ENCODE measurements around the gene OSBPL3.

OSBPL3 gene

DNA sequence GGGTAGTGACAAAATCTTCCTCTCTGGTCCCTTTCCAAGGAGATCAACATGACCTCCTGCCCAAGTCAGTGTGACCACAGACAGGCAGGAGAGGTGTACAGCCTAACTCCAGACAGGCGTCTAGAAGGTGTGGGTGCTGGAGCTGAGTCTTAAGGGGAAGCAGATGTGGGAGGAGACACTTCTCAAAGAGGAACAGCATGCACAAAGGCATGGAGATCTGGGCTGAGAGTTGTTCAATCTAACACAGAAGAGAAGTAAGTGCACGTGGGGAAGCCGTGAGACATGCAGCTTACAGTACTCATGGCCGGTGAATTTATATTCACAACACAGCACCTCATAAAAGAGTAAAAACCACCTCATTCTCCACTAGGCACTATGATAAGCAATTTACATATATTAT lies 198.9 kb downstream of the OSBPL3 start:
- TF ChIP-seq, protein P1, sequence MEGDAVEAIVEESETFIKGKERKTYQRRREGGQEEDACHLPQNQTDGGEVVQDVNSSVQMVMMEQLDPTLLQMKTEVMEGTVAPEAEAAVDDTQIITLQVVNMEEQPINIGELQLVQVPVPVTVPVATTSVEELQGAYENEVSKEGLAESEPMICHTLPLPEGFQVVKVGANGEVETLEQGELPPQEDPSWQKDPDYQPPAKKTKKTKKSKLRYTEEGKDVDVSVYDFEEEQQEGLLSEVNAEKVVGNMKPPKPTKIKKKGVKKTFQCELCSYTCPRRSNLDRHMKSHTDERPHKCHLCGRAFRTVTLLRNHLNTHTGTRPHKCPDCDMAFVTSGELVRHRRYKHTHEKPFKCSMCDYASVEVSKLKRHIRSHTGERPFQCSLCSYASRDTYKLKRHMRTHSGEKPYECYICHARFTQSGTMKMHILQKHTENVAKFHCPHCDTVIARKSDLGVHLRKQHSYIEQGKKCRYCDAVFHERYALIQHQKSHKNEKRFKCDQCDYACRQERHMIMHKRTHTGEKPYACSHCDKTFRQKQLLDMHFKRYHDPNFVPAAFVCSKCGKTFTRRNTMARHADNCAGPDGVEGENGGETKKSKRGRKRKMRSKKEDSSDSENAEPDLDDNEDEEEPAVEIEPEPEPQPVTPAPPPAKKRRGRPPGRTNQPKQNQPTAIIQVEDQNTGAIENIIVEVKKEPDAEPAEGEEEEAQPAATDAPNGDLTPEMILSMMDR (IDR thresholded peaks at IDR 0.05; ENCODE audit: control extremely low read depth, extremely low read depth, low read depth, missing control alignments), result no peak

DNA sequence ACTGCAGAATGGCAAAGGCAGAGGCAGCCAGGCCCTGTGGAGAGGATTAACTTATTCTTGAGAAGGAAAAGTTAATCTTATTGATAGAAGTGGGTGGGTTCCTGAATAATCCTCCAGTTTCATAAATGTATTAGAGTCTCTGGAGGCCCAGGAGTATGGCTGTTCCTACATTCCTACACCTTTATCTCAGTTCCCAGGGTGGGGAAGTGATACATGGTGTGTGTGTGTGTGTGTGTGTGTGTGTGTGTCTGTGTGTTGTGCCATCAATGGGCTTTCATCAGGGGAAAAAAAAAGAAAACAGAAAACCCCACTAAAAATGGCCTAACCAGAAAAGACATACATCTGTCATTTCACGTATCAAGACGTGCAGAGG lies 200.7 kb downstream of the OSBPL3 start:
- POLR2A ChIA-PET, result no interaction called here

More for the DNA sequence above, 198.9 kb downstream of the OSBPL3 start:
- CTCF ChIA-PET, result interaction anchor here (0.7 to 1.9 kb wide), 7 partner anchors 9 to 312 kb away, joined by 3 to 6 read pairs (median 3); no protein-coding TSS in a partner anchor
- POLR2A ChIA-PET, result no interaction called here
- no peak for DNase-seq (ENCODE audit: extremely low spot score)

DNA sequence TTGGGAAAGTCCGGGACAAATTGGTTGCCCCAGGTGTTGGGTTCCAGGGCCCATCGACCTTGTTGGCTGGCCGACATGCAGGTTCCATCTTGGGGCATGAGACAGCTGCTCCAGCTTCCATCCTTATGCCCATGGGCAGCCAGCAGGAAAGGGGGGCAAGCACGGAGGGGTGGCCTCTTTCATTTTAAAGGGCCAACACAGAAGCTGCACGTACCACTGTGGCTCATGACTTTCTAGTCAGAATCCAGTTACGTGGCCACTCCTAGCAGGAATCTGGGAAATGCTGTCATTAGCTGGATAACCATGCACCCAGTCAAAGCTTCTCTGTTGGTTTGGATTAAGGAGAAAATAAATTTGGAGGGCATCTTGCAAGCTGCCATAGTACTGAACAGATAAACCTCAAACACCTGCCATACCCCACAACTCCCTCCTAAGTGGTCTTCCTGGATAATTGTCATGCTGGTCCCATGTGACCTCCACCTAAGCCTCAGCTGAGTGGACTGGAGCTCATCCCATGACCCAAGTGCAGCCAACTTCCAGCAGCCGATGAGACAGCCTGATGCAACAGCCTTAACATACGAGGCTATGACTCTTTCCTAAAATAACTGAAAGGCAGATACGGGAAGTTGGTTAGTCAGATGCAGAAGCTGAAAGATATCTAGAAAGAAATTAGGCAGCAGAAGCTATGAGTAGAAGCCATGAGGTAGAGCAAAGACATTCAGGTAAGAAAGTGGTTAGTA lies 201.3 kb downstream of the OSBPL3 start:
- TF ChIP-seq, protein P1 (IDR thresholded peaks at IDR 0.05; ENCODE audit: control extremely low read depth, extremely low read depth, low read depth, missing control alignments), result no peak
- DNase-seq (ENCODE audit: extremely low spot score), result peak; percentile 42
- ChIA-PET CTCF (interaction anchor here (0.8 to 3.3 kb wide), 10 partner anchors 9 to 319 kb away, joined by 3 to 16 read pairs (median 4); no protein-coding TSS in a partner anchor), POLR2A (interaction anchor here (0.6 kb wide), 1 partner anchor 23 kb away, joined by 3 read pairs; no protein-coding TSS in a partner anchor)

More for the DNA sequence above, 200.7 kb downstream of the OSBPL3 start:
- CTCF ChIA-PET, result interaction anchor here (0.8 to 3.3 kb wide), 8 partner anchors 9 to 319 kb away, joined by 3 to 16 read pairs (median 5); no protein-coding TSS in a partner anchor
- TF ChIP-seq, protein P1 (IDR thresholded peaks at IDR 0.05; ENCODE audit: control extremely low read depth, extremely low read depth, low read depth, missing control alignments), result no peak
- DNase-seq (ENCODE audit: extremely low spot score), result no peak

DNA sequence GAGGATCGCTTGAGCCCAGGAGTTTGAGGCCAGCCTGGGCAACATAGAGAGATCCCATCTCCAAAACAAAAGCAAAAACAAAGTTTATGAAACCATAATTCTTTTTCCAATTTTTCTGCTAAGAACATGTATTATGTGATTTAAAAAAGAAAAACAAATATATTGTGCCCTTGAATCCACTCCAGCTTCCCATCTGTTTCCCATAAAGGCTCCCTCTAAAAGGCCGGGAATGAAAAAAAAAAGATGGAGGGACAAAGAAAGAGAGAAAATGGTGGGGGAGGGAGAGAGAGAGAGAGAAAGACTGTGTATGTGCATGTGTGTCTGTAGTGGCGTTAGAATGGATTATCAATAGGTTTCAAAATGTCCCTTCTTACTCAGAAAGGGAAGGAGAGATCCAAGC lies 202.2 kb downstream of the OSBPL3 start:
- TF ChIP-seq, protein P1 (IDR thresholded peaks at IDR 0.05; ENCODE audit: control extremely low read depth, extremely low read depth, low read depth, missing control alignments), result no peak
- no peak for DNase-seq (ENCODE audit: extremely low spot score)
- ChIA-PET POLR2A (no interaction called here), CTCF (interaction anchor here (0.6 to 3.3 kb wide), 13 partner anchors 11 to 320 kb away, joined by 3 to 16 read pairs (median 4); no protein-coding TSS in a partner anchor)

DNA sequence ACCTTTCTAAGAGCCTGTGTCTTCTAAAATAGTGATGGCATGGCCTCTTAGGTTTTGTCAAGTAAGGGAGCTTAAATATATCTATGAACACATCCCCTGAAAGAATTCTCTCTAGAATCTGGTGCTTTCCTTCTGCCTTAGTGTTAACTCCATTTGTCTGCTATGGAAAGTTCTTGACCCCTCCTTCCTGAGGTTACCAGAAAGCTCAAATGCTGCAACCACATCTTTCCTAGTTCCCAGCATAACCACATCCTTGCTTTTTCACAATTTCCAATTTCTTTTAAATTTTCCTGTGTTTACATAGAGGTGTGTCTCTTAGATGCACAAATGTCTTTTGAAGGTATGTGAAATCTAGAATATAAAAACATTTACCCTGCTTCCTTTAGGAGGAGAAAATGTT lies 206.3 kb downstream of the OSBPL3 start:
- TF ChIP-seq, protein P1 (IDR thresholded peaks at IDR 0.05; ENCODE audit: control extremely low read depth, extremely low read depth, low read depth, missing control alignments), result no peak
- POLR2A ChIA-PET, result interaction anchor here (0.7 kb wide), 1 partner anchor 38 kb away, joined by 3 read pairs; no protein-coding TSS in a partner anchor
- CTCF ChIA-PET, result interaction anchor here (1.1 to 3.5 kb wide), 2 partner anchors 39 to 325 kb away, joined by 4 to 17 read pairs; no protein-coding TSS in a partner anchor

DNA sequence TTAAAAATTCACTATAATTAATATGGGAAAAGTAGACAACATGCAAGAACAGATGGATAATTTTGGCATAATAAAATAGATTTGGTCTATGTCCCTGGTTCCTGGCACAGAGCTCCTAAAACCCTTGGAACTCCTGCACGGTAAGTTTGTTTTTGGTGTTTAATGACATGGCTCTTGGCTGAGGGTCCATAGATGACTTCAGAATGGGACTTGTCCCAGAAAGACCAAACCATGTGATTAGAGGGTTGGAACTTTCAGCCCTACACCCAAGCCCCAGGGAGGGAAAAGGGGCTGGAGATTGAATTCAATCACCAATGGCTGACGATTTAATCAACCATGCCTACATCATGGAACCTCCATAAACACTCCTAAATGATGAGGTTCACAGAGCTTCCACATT lies 210.1 kb downstream of the OSBPL3 start:
- TF ChIP-seq, protein P1 (IDR thresholded peaks at IDR 0.05; ENCODE audit: control extremely low read depth, extremely low read depth, low read depth, missing control alignments), result no peak
- CTCF ChIA-PET, result interaction anchor here (0.7 to 2.8 kb wide), 6 partner anchors 9 to 324 kb away, joined by 3 to 9 read pairs (median 5); no protein-coding TSS in a partner anchor

More for the DNA sequence above, 206.3 kb downstream of the OSBPL3 start:
- no peak for DNase-seq (ENCODE audit: extremely low spot score)

More for the DNA sequence above, 210.1 kb downstream of the OSBPL3 start:
- DNase-seq (ENCODE audit: extremely low spot score), result no peak
- POLR2A ChIA-PET, result no interaction called here

Measured in GM10248 (cell line).